GM13976 (cell line): ENCODE results near the gene KIRREL3.

Source experiments
- DNase-seq: peaks from one replicate; pipeline ENCODE4 v3.0.0; 2012; ENCODE audit warnings: low spot score
- in situ Hi-C: fragments of 300-500 bp; cut with MboI; formaldehyde crosslinking; loops from one replicate; pipeline ENCODE4 v1.12.0; 2022; ENCODE audit warnings: low sequenced_read_pairs, mixed read lengths, inconsistent platforms; ENCODE audit not compliant: unreplicated experiment
- TF ChIP-seq, protein P1 (sequence below): IDR thresholded peaks from 2 replicates; pipeline ENCODE4 v1.5.1; 2012; ENCODE audit warnings: borderline replicate concordance, mild to moderate bottlenecking; ENCODE audit not compliant: insufficient read depth; ENCODE audit errors: extremely low read depth, missing control alignments, control extremely low read depth

Gene KIRREL3

DNA sequence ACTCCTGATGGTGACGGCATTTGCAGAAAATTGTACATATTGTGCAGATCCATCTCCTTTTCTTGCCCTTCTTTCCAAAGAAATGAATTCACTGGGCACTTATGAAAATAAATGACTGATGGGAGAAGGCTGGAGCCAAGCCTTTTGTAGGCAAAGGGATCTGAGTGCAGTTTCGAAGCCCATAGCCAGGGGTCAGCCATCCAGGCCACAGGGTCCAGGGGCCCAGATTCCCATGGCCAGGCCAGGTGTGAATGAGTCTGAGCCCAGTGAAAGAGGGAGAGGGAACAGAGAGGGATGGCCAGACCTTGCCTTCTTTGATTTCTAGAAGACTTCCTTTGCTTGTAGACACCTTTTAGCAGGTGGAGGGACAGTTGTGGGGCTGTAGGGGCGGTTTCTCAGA lies 209.1 kb downstream of the KIRREL3 start:
- TF ChIP-seq, protein P1, sequence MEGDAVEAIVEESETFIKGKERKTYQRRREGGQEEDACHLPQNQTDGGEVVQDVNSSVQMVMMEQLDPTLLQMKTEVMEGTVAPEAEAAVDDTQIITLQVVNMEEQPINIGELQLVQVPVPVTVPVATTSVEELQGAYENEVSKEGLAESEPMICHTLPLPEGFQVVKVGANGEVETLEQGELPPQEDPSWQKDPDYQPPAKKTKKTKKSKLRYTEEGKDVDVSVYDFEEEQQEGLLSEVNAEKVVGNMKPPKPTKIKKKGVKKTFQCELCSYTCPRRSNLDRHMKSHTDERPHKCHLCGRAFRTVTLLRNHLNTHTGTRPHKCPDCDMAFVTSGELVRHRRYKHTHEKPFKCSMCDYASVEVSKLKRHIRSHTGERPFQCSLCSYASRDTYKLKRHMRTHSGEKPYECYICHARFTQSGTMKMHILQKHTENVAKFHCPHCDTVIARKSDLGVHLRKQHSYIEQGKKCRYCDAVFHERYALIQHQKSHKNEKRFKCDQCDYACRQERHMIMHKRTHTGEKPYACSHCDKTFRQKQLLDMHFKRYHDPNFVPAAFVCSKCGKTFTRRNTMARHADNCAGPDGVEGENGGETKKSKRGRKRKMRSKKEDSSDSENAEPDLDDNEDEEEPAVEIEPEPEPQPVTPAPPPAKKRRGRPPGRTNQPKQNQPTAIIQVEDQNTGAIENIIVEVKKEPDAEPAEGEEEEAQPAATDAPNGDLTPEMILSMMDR, result no peak
- DNase-seq, result no peak
- in situ Hi-C loops, result no loop called here

DNA sequence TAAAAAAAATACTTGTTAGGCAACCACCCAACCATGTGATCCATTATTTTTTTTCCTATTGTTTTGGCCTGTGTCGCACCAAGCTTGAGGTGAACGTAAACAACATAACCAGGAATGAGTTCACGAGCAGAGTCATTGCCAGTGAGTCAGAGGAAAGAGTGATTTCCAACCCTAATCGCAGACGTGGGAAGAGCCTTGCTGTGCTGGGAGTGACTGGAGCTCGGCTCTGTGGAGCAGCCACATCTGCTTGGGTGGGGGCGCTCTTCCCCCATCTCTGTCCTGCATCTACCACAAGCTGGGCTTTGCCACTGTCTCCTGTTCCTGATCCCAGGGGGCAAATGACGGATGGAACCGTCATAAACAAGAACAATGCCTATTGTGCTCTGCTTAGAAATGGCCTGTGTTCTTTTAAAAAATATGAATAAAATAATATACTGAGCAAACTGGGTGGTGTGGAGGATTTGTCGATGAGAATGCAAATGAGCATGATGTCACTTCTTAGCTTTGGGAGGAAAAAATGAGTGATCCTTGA lies 210.0 kb downstream of the KIRREL3 start:
- TF ChIP-seq, protein P1, result no peak
- DNase-seq, result no peak

DNA sequence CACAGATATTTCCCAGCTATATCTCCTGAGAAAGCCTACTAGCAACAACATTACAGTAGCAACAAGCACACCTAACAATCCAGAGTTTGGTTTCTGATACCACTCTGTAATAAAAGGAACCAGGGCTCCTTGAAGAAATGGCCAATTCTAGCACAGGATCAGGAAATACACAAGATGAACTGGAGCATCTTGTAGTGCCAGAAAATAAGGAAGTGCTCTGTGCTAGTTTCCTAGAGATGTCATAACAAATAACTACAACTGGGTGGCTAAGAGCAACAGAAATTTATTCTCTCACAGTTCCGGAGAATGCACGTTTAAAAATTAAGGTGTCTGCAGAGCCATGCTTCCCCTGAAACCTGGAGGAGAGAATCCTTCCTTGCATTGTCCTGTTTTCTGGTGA lies 217.8 kb downstream of the KIRREL3 start:
- DNase-seq, result no peak
- in situ Hi-C loops, result no loop called here
- TF ChIP-seq, protein P1, result no peak

More for the DNA sequence above, 210.0 kb downstream of the KIRREL3 start:
- in situ Hi-C loops, result no loop called here

DNA sequence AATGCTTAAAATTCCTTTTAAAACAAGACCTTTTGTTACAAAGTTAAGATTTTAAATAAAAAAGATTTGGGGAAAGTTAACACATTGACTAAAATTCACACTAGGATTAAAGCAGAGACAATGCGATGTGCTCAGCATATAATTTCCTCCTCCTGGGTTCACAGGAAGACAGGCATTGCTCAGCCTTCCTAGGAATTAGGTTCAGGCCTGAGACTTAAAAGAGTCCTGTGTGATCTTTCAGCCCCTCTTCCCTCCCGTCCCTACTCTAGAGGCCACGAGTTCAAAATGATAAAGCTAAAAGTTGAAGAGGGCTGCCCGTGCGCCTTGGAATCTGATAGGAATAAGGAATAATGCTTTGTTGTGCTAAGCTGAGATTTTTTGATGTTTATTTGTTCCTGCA lies 218.6 kb downstream of the KIRREL3 start:
- DNase-seq, result no peak
- TF ChIP-seq, protein P1, result no peak
- in situ Hi-C loops, result no loop called here

DNA sequence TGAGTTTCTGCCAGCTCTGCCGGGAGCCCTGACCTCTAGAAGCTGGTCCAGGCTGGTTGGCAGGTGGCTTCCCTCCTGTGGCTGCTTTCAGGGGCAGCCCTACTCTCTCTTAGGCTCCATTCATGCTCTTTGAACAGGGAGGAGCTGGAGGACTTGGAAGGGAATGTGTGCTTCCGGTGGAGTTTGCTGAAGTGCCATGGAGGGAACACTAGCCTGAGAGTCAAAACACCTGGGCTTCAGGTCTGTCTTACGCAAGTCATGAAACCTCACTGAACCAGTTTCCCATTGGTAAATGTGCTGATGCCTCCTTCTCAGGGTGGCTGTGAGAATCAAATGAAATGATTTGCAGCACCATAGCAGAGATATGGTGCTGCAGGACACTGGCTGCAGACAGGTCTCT lies 224.5 kb downstream of the KIRREL3 start:
- TF ChIP-seq, protein P1, result no peak
- in situ Hi-C loops, result no loop called here
- no peak for DNase-seq

DNA sequence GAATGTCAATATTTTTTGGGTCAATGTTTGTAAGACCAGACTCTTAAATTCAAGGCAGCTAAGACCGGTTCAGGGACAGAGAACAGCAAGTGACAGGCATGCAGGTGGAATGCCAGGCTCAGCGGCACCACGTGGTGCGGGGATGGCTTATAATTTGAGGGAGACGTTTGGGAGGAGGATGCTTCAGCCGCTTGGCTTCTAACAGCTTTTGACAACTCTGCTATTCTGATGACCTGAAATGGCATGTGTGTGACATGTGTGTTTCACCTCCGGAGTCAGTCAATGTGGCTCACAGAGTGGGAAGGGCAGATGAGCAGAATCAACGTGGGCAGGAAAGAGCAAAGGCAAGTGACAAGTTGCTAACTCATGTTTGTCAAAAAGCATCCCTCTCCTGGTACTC lies 228.3 kb downstream of the KIRREL3 start:
- no peak for DNase-seq
- TF ChIP-seq, protein P1, result no peak
- in situ Hi-C loops, result no loop called here
